T-cell (primary cell): ENCODE data around the gene GNS. TPM values are rescaled to one million over a fixed set of nuclear protein-coding genes. Genes with fewer than 3 reads are reported as not detected.

Experiments
- ATAC-seq, 4 experiments: fragments of 200-7000 bp in 3 of 4; fragments of 150-1000 bp in 1 of 4; cut with Tn5 transposase; replicated peaks in 1 of 4; 1 replicate in 3 of 4; 2 replicates in 1 of 4; pipeline ENCODE4 v1.10.0; 2021; ENCODE audit warnings: moderate library complexity in 3 of 4, mild to moderate bottlenecking in 2 of 4, moderate number of reproducible peaks in 1 of 4
- CTCF ChIA-PET, 2 donors: fragments of 300-600 bp; sonication (Branson Sonifier 250); formaldehyde crosslinking; loops; one replicate each; lab custom pipeline; 2022; ENCODE audit warnings: antibody characterized with exemption in 2 of 2; lab: Charles Lee
- POLR2A ChIA-PET, 2 donors: fragments of 300-600 bp; sonication (Branson Sonifier 250); formaldehyde crosslinking; loops; one replicate each; lab custom pipeline; 2022; ENCODE audit warnings: antibody characterized with exemption in 2 of 2; lab: Charles Lee
- DNase-seq, 35 experiments: peaks; one replicate each; pipeline versions ENCODE4 v3.0.0 to v3.0.0-alpha.2; 2013 to 2023
- H3K27ac ChIP-seq: one replicate; pipeline ENCODE4 v1.5.1; 2013; ENCODE audit warnings: low read length
- H3K27me3 ChIP-seq, 2 experiments: replicated peaks in 1 of 2; 1 replicate in 1 of 2; 2 replicates in 1 of 2; pipeline versions ENCODE4 v1.6.1 to v1.7.0; 2013; ENCODE audit warnings: low read length in 1 of 2, mixed read lengths in 1 of 2; ENCODE audit not compliant: control insufficient read depth in 2 of 2, insufficient read depth in 2 of 2; ENCODE audit errors: extremely low read depth in 1 of 2
- H3K36me3 ChIP-seq, 2 donors: 1 replicate in 1 of 2; 2 replicates in 1 of 2; pipeline versions ENCODE4 v1.6.1 to v1.7.0; 2013; ENCODE audit warnings: low read length in 1 of 2; ENCODE audit not compliant: control insufficient read depth in 2 of 2, insufficient read depth in 1 of 2; ENCODE audit errors: extremely low read depth in 1 of 2
- H3K4me1 ChIP-seq, 2 experiments: 1 replicate in 1 of 2; 2 replicates in 1 of 2; pipeline versions ENCODE4 v1.6.1 to v1.7.0; 2013; ENCODE audit warnings: low read length in 2 of 2, mixed read lengths in 1 of 2; ENCODE audit not compliant: insufficient read depth in 2 of 2, control insufficient read depth in 1 of 2; ENCODE audit errors: extremely low read depth in 1 of 2
- H3K4me3 ChIP-seq, 2 donors: 1 replicate in 1 of 2; 2 replicates in 1 of 2; pipeline versions ENCODE4 v1.5.1 to v1.7.0; 2013; ENCODE audit warnings: mild to moderate bottlenecking in 2 of 2, low read length in 1 of 2, moderate library complexity in 1 of 2; ENCODE audit not compliant: control insufficient read depth in 1 of 2; ENCODE audit errors: extremely low read depth in 1 of 2
- H3K9me3 ChIP-seq: 2 replicates; pipeline ENCODE4 v1.7.0; 2013
- H3K27ac Mint-ChIP-seq, 2 donors: one replicate each; pipeline ENCODE4 v1.8.0; 2020 to 2021; ENCODE audit warnings: mild to moderate bottlenecking in 2 of 2, mixed read lengths in 2 of 2
- H3K27me3 Mint-ChIP-seq, 2 donors: one replicate each; pipeline ENCODE4 v1.8.0; 2021 to 2022; ENCODE audit warnings: mixed read lengths in 2 of 2
- H3K36me3 Mint-ChIP-seq: one replicate; pipeline ENCODE4 v1.8.0; 2021; ENCODE audit warnings: mixed read lengths
- H3K4me1 Mint-ChIP-seq, 3 donors: one replicate each; pipeline ENCODE4 v1.8.0; 2020 to 2022; ENCODE audit warnings: mixed read lengths in 3 of 3, mild to moderate bottlenecking in 1 of 3
- H3K4me3 Mint-ChIP-seq, 3 donors: one replicate each; pipeline ENCODE4 v1.8.0; 2020 to 2022; ENCODE audit warnings: mild to moderate bottlenecking in 3 of 3, mixed read lengths in 3 of 3, moderate library complexity in 3 of 3
- H3K9me3 Mint-ChIP-seq, 3 donors: one replicate each; pipeline ENCODE4 v1.8.0; 2020 to 2022; ENCODE audit warnings: mixed read lengths in 3 of 3
- WGBS: methylation state at CpG from one replicate; pipeline ENCODE4 v1.1.5; 2013; ENCODE audit warnings: missing lambda C conversion rate; ENCODE audit not compliant: insufficient coverage; 5-methylcytosine and 5-hydroxymethylcytosine counted together
- total RNA-seq, 35 experiments: library from RNA in 6 of 35; stranded (reverse) in 6 of 35; fragments of 120-200 nt in 1 of 35; gene quantifications; one replicate each; pipeline versions ENCODE4 v1.2.1 to v1.2.4 and lab custom pipeline; 2013 to 2026

Gene GNS
- total RNA-seq, 5 donors from 2014 or later (not counting 1 experiment from before 2014, with no cell fraction given) = 22.9 to 29.4 (median 25.5) TPM

GRCh38 chr12:64793610-64794009 is 34.4 kb upstream of the GNS start:
- Histone ChIP-seq H3K27me3 (no peaks in the 10 kb centered on the region), H3K4me3 (no peak overlapping the region), H3K36me3 (no peaks in the 10 kb centered on the region), H3K4me1 (no peaks in the 10 kb centered on the region), H3K9me3 (no peaks in the 10 kb centered on the region), H3K27ac (no peak overlapping the region)
- Mint-ChIP-seq H3K27me3 (peaks cover 4 to 5% of the 10 kb centered on the region in 2 donors), H3K9me3 (no peaks in the 10 kb centered on the region), H3K27ac (no peak overlapping the region), H3K4me3 (no peak overlapping the region), H3K4me1 (no peaks in the 10 kb centered on the region), H3K36me3 (no peaks in the 10 kb centered on the region)
- ATAC-seq (no peak), DNase-seq (no peak)
- ChIA-PET CTCF (interaction anchor here in 1 of 2 donors (0.6 to 1.0 kb wide), 2 partner anchors 8 to 70 kb away, joined by 4 to 5 read pairs; no protein-coding TSS in a partner anchor), POLR2A (interaction anchor here in 1 of 2 donors (0.6 kb wide), 2 partner anchors 16 to 180 kb away, joined by 5 to 6 read pairs; no protein-coding TSS in a partner anchor)
- WGBS = 100% methylated on average over 2 of the region's 3 CpGs

DNA sequence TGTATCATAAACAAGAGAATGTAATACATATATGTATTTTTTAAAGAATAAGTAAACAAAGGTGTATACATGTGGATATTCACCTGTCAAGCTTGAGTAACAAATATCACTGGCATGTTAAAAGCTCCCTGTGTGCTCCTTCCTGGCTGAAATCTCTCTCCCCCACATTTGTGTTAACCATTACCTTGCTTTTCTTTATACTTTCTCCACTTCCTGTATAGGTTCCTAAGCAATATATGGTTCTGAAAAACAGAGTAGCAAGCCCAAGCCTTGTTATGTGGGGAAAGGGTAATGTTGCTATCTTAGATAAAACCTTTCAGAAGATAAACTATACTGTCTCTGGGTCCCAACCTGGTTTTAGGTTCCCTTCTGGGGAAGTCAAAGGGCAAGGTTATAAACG is 32.9 kb upstream of the GNS start:
- CTCF ChIA-PET = interaction anchor here in 1 of 2 donors (0.9 kb wide), 1 partner anchor 10 kb away, joined by 3 read pairs; no protein-coding TSS in a partner anchor
- WGBS = no CpG with 5 or more reads among the region's 1 CpG
- no peaks in the 10 kb centered on the region for H3K36me3 ChIP-seq
- H3K4me3 ChIP-seq = no peak overlapping the region
- no peaks in the 10 kb centered on the region for H3K4me1 Mint-ChIP-seq
- POLR2A ChIA-PET = no interaction called here
- no peak overlapping the region for H3K4me3 Mint-ChIP-seq
- H3K27ac Mint-ChIP-seq = no peak overlapping the region
- H3K4me1 ChIP-seq = no peaks in the 10 kb centered on the region
- H3K36me3 Mint-ChIP-seq = no peaks in the 10 kb centered on the region
- H3K9me3 Mint-ChIP-seq = no peaks in the 10 kb centered on the region
- ATAC-seq (no peak), DNase-seq (no peak)
- H3K27me3 Mint-ChIP-seq = peaks cover 0 to 8% of the 10 kb centered on the region in 2 donors
- H3K27ac ChIP-seq = no peak overlapping the region
- no peaks in the 10 kb centered on the region for H3K27me3 ChIP-seq
- H3K9me3 ChIP-seq = no peaks in the 10 kb centered on the region

GRCh38 chr12:64791036-64791435 is 31.8 kb upstream of the GNS start:
- no peak overlapping the region for H3K27ac ChIP-seq
- no peaks in the 10 kb centered on the region for H3K9me3 ChIP-seq
- H3K9me3 Mint-ChIP-seq = no peaks in the 10 kb centered on the region
- H3K4me3 Mint-ChIP-seq = no peak overlapping the region
- no peak for DNase-seq
- H3K4me3 ChIP-seq = no peak overlapping the region
- CTCF ChIA-PET = no interaction called here
- peaks cover 0 to 8% of the 10 kb centered on the region in 2 donors for H3K27me3 Mint-ChIP-seq
- H3K4me1 ChIP-seq = no peaks in the 10 kb centered on the region
- POLR2A ChIA-PET = no interaction called here
- no peak for ATAC-seq
- H3K27ac Mint-ChIP-seq = no peak overlapping the region
- no peaks in the 10 kb centered on the region for H3K4me1 Mint-ChIP-seq
- H3K36me3 Mint-ChIP-seq = no peaks in the 10 kb centered on the region
- H3K27me3 ChIP-seq = peaks cover 0 to 4% of the 10 kb centered on the region in 2 experiments
- no peaks in the 10 kb centered on the region for H3K36me3 ChIP-seq

- Mint-ChIP-seq H3K4me3 (no peak overlapping the region), H3K27ac (no peak overlapping the region), H3K27me3 (peaks cover 5 to 14% of the 10 kb centered on the region in 2 donors), H3K4me1 (no peaks in the 10 kb centered on the region), H3K36me3 (no peaks in the 10 kb centered on the region), H3K9me3 (no peaks in the 10 kb centered on the region)
- Histone ChIP-seq H3K27me3 (peaks cover 0 to 5% of the 10 kb centered on the region in 2 experiments), H3K4me3 (no peak overlapping the region), H3K36me3 (no peaks in the 10 kb centered on the region), H3K4me1 (no peaks in the 10 kb centered on the region), H3K9me3 (no peaks in the 10 kb centered on the region), H3K27ac (no peak overlapping the region)
- no peak for ATAC-seq
- ChIA-PET CTCF (interaction anchor here (0.6 to 0.8 kb wide), 4 partner anchors 16 to 1379 kb away, joined by 3 to 4 read pairs (median 3); no protein-coding TSS in a partner anchor), POLR2A (no interaction called here)
- DNase-seq = no peak
- WGBS = no CpG with 5 or more reads among the region's 1 CpG
These were observed 31.0 kb upstream of the GNS start for GRCh38 chr12:64790166-64790565.

DNA sequence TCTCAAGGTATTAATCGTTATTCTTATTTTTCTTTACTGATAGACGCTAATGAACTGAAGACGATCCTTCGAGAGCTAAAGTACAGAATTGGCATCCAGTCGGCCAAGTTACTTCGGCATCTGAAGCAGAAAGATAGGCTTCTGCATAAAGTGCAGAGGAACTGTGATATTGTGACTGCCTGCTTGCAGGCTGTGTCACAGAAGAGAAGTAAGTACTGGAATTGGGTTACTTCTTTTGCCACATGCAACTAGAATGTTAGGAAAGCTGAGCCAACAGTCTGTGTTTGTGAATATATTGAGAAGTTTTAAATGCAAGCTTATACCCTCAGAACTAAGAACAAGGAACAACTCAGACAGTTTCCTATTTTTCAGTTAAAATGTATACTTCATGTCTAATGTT is 26.6 kb upstream of the GNS start:
- DNase-seq (no peak), ATAC-seq (no peak)
- ChIA-PET POLR2A (no interaction called here), CTCF (interaction anchor here in 1 of 2 donors (0.6 to 1.8 kb wide), 2 partner anchors 10 to 144 kb away, joined by 4 to 14 read pairs; no protein-coding TSS in a partner anchor)
- Mint-ChIP-seq H3K4me1 (peaks cover 13 to 16% (median 13%) of the 10 kb centered on the region in 3 donors), H3K4me3 (no peak overlapping the region), H3K9me3 (no peaks in the 10 kb centered on the region), H3K27ac (no peak overlapping the region), H3K36me3 (no peaks in the 10 kb centered on the region), H3K27me3 (peaks cover 34 to 41% of the 10 kb centered on the region in 2 donors)
- Histone ChIP-seq H3K27ac (no peak overlapping the region), H3K27me3 (peaks cover 8 to 21% of the 10 kb centered on the region in 2 experiments), H3K4me3 (no peak overlapping the region), H3K36me3 (no peaks in the 10 kb centered on the region), H3K4me1 (peaks cover 6 to 11% of the 10 kb centered on the region in 2 experiments), H3K9me3 (no peaks in the 10 kb centered on the region)
- WGBS = 91% methylated on average over 4 of the region's 6 CpGs

GRCh38 chr12:64782191-64782876 is 23.1 kb upstream of the GNS start:
- POLR2A ChIA-PET = no interaction called here
- no peak for ATAC-seq

More at GRCh38 chr12:64782191-64782876, 23.1 kb upstream of the GNS start:
- peaks cover 2% of the 10 kb centered on the region for H3K36me3 Mint-ChIP-seq
- peaks cover 2 to 6% (median 4%) of the 10 kb centered on the region in 3 donors for H3K9me3 Mint-ChIP-seq
- H3K4me1 Mint-ChIP-seq = peaks cover 16 to 20% (median 16%) of the 10 kb centered on the region in 3 donors
- Histone ChIP-seq H3K4me3 (no peak overlapping the region), H3K27ac (no peak overlapping the region), H3K36me3 (no peaks in the 10 kb centered on the region), H3K9me3 (no peaks in the 10 kb centered on the region), H3K27me3 (peaks cover 18 to 30% of the 10 kb centered on the region in 2 experiments), H3K4me1 (peaks cover 6 to 16% of the 10 kb centered on the region in 2 experiments)
- CTCF ChIA-PET = interaction anchor here in 1 of 2 donors (2.7 kb wide), 1 partner anchor 13 kb away, joined by 14 read pairs; no protein-coding TSS in a partner anchor
- no peak for DNase-seq
- no peak overlapping the region for H3K27ac Mint-ChIP-seq
- WGBS = 63% methylated on average over 2 of the region's 6 CpGs
- peaks cover 55 to 60% of the 10 kb centered on the region in 2 donors for H3K27me3 Mint-ChIP-seq
- peak overlapping the region in 2 of 3 donors; percentile 82 to 87 for H3K4me3 Mint-ChIP-seq
